Esophagus squamous epithelium (tissue), 5 donors: ENCODE results near the gene TCOF1. TPM values are rescaled to one million over a fixed set of nuclear protein-coding genes. Genes with fewer than 3 reads are reported as not detected.

Source experiments
- DNase-seq: peaks from one replicate; lab custom pipeline; 2025; lab: John Stamatoyannopoulos, UW
- H3K27ac ChIP-seq, 4 donors: fragments of 200-600 bp; sonication (generic); one replicate each; pipeline ENCODE4 v1.5.1; 2016 to 2019; ENCODE audit warnings: mild to moderate bottlenecking in 1 of 4
- H3K27me3 ChIP-seq, 4 donors: fragments of 200-600 bp; sonication (generic); 1 replicate in 3 of 4; 2 replicates in 1 of 4; pipeline versions ENCODE4 v1.5.1 to v1.6.0; 2017 to 2021; ENCODE audit warnings: antibody characterized with exemption in 1 of 4
- H3K36me3 ChIP-seq, 3 donors: fragments of 200-600 bp; sonication (generic); one replicate each; pipeline ENCODE4 v1.5.1; 2016 to 2019
- H3K4me1 ChIP-seq, 3 donors: fragments of 200-600 bp; sonication (generic); one replicate each; pipeline ENCODE4 v1.5.1; 2017 to 2019
- H3K4me3 ChIP-seq, 4 donors: fragments of 200-600 bp; sonication (generic); 1 replicate in 3 of 4; 2 replicates in 1 of 4; pipeline ENCODE4 v1.5.1; 2016 to 2019; ENCODE audit warnings: mild to moderate bottlenecking in 2 of 4, moderate library complexity in 1 of 4
- H3K9me3 ChIP-seq, 3 donors: fragments of 200-600 bp; sonication (generic); one replicate each; pipeline ENCODE4 v1.5.1; 2016 to 2019
- POLR2A ChIP-seq, 4 donors: fragments of 450-650 bp; IDR thresholded peaks; one replicate each; pipeline ENCODE4 v1.6.1; 2017; ENCODE audit warnings: antibody characterized with exemption in 4 of 4, mild to moderate bottlenecking in 4 of 4, moderate library complexity in 3 of 4
- WGBS, 2 donors: methylation state at CpG; one replicate each; pipeline ENCODE4 v1.1.5; 2018; 5-methylcytosine and 5-hydroxymethylcytosine counted together
- intact Hi-C: fragments of 100-400 bp; cut with DNase I; formaldehyde crosslinking; loops from one replicate; pipeline ENCODE4 v1.15.0; 2022
- total RNA-seq, 4 donors: library from RNA; depleted of rRNA; stranded (reverse); fragments of >200 nt; gene quantifications; one replicate each; pipeline ENCODE4 v1.1.0, GENCODE V29; 2016
- TF ChIP-seq, protein P1 (sequence below), 6 experiments: fragments of 450-650 bp in 4 of 6; fragments of 200-600 bp in 2 of 6; sonication (generic) in 2 of 6; IDR thresholded peaks; one replicate each; pipeline ENCODE4 v1.5.1; 2016 to 2019; ENCODE audit warnings: antibody characterized with exemption in 6 of 6, mild to moderate bottlenecking in 4 of 6, moderate library complexity in 4 of 6
- donor health status: DM: yes; HTN: yes; CAD: no.

The TCOF1 gene
- total RNA-seq, 4 donors from 2014 or later = 18.2 to 41.4 (median 24.8) TPM

DNA sequence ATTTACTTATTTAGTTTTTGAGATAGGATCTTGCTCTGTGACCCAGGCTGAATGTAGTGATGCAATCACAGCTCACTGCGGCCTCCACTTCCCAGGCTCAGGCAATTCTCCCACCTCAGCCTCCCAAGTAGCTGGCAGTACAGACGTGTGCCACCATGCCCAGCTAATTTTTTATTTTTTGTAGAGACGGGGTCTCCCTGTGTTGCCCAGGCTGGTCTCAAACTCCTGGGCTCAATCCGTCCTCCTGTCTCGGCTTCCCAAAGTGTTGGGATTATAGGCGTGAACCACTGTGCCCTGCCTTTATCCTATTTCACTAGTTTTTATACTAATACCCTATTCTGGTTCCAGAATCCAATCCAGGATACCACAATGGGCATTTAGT, 85.2 kb downstream of the TCOF1 start:
- 66 to 75% methylated on average over 6 of the region's 6 CpGs for WGBS, 2 donors
- intact Hi-C loops = no loop called here
- Histone ChIP-seq H3K4me3 (no peak overlapping the region), H3K9me3 (no peaks in the 10 kb centered on the region), H3K36me3 (peaks cover 39 to 62% (median 42%) of the 10 kb centered on the region in 3 donors), H3K4me1 (peaks cover 1 to 41% (median 4%) of the 10 kb centered on the region in 3 donors), H3K27me3 (no peaks in the 10 kb centered on the region), H3K27ac (no peak overlapping the region)
- TF ChIP-seq, protein P1, sequence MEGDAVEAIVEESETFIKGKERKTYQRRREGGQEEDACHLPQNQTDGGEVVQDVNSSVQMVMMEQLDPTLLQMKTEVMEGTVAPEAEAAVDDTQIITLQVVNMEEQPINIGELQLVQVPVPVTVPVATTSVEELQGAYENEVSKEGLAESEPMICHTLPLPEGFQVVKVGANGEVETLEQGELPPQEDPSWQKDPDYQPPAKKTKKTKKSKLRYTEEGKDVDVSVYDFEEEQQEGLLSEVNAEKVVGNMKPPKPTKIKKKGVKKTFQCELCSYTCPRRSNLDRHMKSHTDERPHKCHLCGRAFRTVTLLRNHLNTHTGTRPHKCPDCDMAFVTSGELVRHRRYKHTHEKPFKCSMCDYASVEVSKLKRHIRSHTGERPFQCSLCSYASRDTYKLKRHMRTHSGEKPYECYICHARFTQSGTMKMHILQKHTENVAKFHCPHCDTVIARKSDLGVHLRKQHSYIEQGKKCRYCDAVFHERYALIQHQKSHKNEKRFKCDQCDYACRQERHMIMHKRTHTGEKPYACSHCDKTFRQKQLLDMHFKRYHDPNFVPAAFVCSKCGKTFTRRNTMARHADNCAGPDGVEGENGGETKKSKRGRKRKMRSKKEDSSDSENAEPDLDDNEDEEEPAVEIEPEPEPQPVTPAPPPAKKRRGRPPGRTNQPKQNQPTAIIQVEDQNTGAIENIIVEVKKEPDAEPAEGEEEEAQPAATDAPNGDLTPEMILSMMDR (IDR thresholded peaks at IDR 0.05) = no peak
- TF ChIP-seq POLR2A (IDR thresholded peaks at IDR 0.05) = no peak
- DNase-seq = no peak

DNA sequence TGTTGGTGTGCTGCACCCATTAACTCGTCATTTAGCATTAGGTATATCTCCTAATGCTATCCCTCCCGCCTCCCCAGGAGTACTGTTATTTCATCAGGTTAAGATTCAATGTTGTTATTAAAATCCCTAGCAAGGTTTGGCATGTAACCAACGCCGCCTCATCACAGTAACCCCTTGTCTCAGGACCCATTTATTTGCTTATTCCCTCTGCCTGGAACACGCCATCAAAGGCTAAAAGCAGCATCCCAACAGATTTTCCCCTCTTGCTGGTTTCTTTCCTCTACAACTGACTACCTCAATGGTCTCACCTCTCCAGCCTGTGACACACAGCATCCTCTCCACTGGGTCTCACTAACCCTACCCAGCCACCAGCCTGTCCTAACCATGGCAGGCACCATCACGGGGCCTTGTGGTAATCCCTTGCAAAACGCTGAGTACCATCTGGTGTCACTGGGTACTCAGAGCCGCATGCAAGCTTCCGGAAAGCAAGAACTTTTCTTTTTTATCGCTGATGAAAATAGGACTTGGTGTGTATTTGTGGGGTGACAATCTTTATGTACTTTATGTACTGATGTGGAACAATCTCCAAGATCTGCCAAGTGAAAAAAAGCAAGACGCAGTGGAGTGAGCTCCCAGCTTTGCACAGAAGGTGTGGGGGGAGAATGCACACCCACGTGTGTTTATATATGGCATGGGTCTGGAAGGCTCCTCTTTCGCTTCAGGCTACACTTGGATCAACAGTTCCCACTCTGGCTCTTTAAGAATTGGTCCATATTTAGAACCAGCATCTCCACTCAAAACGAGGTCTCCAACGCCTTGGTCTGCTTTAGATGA, 86.0 kb downstream of the TCOF1 start:
- TF ChIP-seq, protein P1 (IDR thresholded peaks at IDR 0.05) = no peak
- TF ChIP-seq POLR2A (IDR thresholded peaks at IDR 0.05) = no peak
- Histone ChIP-seq H3K9me3 (no peaks in the 10 kb centered on the region), H3K36me3 (peaks cover 39 to 67% (median 43%) of the 10 kb centered on the region in 3 donors), H3K4me3 (no peak overlapping the region), H3K4me1 (peaks cover 9 to 49% (median 12%) of the 10 kb centered on the region in 3 donors), H3K27ac (no peak overlapping the region), H3K27me3 (no peaks in the 10 kb centered on the region)
- intact Hi-C loops = no loop called here
- DNase-seq = no peak
- 72 to 73% methylated on average over 14 to 15 of the region's 15 CpGs for WGBS, 2 donors

DNA sequence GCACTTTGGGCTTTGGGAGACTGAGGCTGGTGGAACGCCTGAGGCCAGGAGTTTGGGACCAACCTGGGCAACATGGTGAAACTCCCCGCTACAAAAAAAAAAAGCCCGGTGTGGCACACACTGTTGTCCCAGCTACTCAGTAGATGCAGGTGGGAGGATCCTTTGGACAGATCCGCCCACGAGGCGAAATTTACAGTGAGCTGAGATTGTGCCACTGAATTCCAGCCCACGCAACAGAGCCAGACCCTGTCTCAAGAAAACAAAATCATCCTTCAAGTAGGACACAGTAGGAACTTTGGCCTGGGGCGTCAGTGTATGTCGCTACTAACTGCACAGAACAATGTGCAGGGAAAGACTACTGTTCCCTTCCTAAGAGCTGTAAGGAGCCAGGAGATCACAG, 87.3 kb downstream of the TCOF1 start:
- DNase-seq = no peak
- Histone ChIP-seq H3K4me3 (no peak overlapping the region), H3K27me3 (no peaks in the 10 kb centered on the region), H3K9me3 (no peaks in the 10 kb centered on the region), H3K27ac (no peak overlapping the region), H3K36me3 (peaks cover 39 to 67% (median 43%) of the 10 kb centered on the region in 3 donors), H3K4me1 (peaks cover 11 to 52% (median 14%) of the 10 kb centered on the region in 3 donors)
- no peak for TF ChIP-seq POLR2A (IDR thresholded peaks at IDR 0.05)
- TF ChIP-seq, protein P1 (IDR thresholded peaks at IDR 0.05) = no peak
- WGBS, 2 donors = 81 to 88% methylated on average over 4 to 9 of the region's 9 CpGs
- intact Hi-C loops = no loop called here

DNA sequence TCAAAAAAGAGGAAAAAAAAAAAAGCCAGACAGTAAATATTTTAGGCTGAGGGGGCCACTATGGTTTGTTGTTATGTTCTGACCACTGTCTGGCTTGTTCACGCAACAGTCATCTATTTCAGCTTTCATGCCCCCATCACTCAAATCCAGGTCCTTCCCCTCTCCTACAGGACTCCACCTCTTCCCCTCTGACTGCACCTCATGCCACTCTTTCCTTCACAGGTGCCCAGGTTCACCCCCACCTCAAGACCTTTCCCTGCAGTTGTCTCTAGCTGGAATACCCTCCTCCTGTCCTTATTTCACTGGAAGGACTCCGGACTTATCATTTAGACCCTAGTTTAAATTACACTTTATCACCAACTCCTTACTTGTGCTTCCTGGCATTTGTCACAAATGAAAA, 88.6 kb downstream of the TCOF1 start:
- no peak overlapping the region for H3K4me3 ChIP-seq
- WGBS, 2 donors = 84 to 85% methylated on average over 2 of the region's 2 CpGs
- peaks cover 11 to 52% (median 14%) of the 10 kb centered on the region in 3 donors for H3K4me1 ChIP-seq
- no peak for TF ChIP-seq POLR2A (IDR thresholded peaks at IDR 0.05)
- TF ChIP-seq, protein P1 (IDR thresholded peaks at IDR 0.05) = no peak
- H3K27me3 ChIP-seq = no peaks in the 10 kb centered on the region
- intact Hi-C loops = no loop called here
- no peak overlapping the region for H3K27ac ChIP-seq
- no peaks in the 10 kb centered on the region for H3K9me3 ChIP-seq
- peaks cover 39 to 67% (median 43%) of the 10 kb centered on the region in 3 donors for H3K36me3 ChIP-seq
- DNase-seq = no peak

DNA sequence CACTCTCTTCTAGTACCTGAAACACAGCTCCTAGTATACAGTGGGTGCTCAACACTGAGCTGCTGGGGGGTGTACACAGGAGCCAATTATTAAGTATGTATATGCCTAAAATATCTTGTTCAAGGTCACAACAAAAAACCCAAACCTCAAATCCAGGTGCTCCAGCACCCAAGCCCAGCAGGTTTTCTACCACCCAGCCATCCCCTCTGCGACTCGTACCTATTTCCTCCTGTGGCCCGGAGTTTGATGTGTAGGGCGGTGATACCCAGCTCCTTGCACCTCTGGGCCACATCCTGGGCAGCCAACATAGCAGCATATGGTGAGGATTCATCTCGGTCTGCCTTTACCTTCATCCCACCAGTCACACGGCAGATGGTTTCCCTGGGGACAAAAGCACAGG, 89.1 kb downstream of the TCOF1 start:
- Histone ChIP-seq H3K4me3 (no peak overlapping the region), H3K27ac (no peak overlapping the region), H3K9me3 (no peaks in the 10 kb centered on the region), H3K27me3 (no peaks in the 10 kb centered on the region), H3K36me3 (peaks cover 39 to 63% (median 43%) of the 10 kb centered on the region in 3 donors), H3K4me1 (peaks cover 11 to 47% (median 14%) of the 10 kb centered on the region in 3 donors)
- DNase-seq = no peak
- 69 to 79% methylated on average over 5 to 6 of the region's 6 CpGs for WGBS, 2 donors
- TF ChIP-seq, protein P1 (IDR thresholded peaks at IDR 0.05) = no peak
- TF ChIP-seq POLR2A (IDR thresholded peaks at IDR 0.05) = no peak
- intact Hi-C loops = no loop called here
